Liver (tissue), 9 donors: ENCODE results near the gene TAF1C. TPM values are rescaled to one million over a fixed set of nuclear protein-coding genes. Genes with fewer than 3 reads are reported as not detected.

Experiments used
- DNase-seq: peaks from one replicate; pipeline ENCODE4 v3.0.0-alpha.2; 2017; ENCODE audit warnings: low spot score
- H3K27ac ChIP-seq, 2 donors: one replicate each; pipeline ENCODE4 v1.7.0; 2013; ENCODE audit warnings: inconsistent platforms in 2 of 2, low read length in 2 of 2, control low read depth in 1 of 2, low read depth in 1 of 2, mild to moderate bottlenecking in 1 of 2
- H3K27me3 ChIP-seq, 4 donors: one replicate each; pipeline versions ENCODE4 v1.6.1 to v1.7.0; 2013; ENCODE audit warnings: low read length in 3 of 4, inconsistent platforms in 1 of 4, mild to moderate bottlenecking in 1 of 4, moderate library complexity in 1 of 4; ENCODE audit not compliant: control insufficient read depth in 4 of 4, insufficient read depth in 4 of 4
- H3K36me3 ChIP-seq, 4 donors: one replicate each; pipeline versions ENCODE4 v1.6.1 to v1.7.0; 2013; ENCODE audit warnings: low read length in 3 of 4, mild to moderate bottlenecking in 3 of 4, low read depth in 1 of 4, moderate library complexity in 1 of 4; ENCODE audit not compliant: control insufficient read depth in 4 of 4, insufficient read depth in 3 of 4
- H3K4me1 ChIP-seq, 4 donors: one replicate each; pipeline versions ENCODE4 v1.6.1 to v1.7.0; 2013; ENCODE audit warnings: low read length in 3 of 4, mild to moderate bottlenecking in 3 of 4, moderate library complexity in 1 of 4; ENCODE audit not compliant: control insufficient read depth in 4 of 4, insufficient read depth in 4 of 4
- H3K4me3 ChIP-seq, 3 donors: one replicate each; pipeline versions ENCODE4 v1.6.1 to v1.7.0; 2013; ENCODE audit warnings: low read length in 3 of 3, control low read depth in 1 of 3, low read depth in 1 of 3, mild to moderate bottlenecking in 1 of 3
- H3K9ac ChIP-seq, 2 donors: one replicate each; pipeline ENCODE4 v1.7.0; 2013; ENCODE audit warnings: low read length in 2 of 2, mild to moderate bottlenecking in 2 of 2, moderate library complexity in 2 of 2, control low read depth in 1 of 2, low read depth in 1 of 2
- H3K9me3 ChIP-seq, 4 donors: one replicate each; pipeline versions ENCODE4 v1.6.1 to v1.7.0; 2013; ENCODE audit warnings: low read length in 3 of 4; ENCODE audit not compliant: control insufficient read depth in 4 of 4
- ATF3 ChIP-seq: IDR thresholded peaks from 2 replicates; pipeline ENCODE4 v1.6.1; 2016; ENCODE audit warnings: antibody characterized with exemption
- FOXA1 ChIP-seq: IDR thresholded peaks from 2 replicates; pipeline ENCODE4 v1.6.1; 2016; ENCODE audit warnings: antibody characterized with exemption
- FOXA2 ChIP-seq: IDR thresholded peaks from 2 replicates; pipeline ENCODE4 v1.6.1; 2016; ENCODE audit warnings: antibody characterized with exemption
- GABPA ChIP-seq, 2 donors: IDR thresholded peaks in 1 of 2; conservative IDR thresholded peaks in 1 of 2; 2 replicates each; pipeline ENCODE4 v1.6.1; 2016; ENCODE audit warnings: antibody characterized with exemption in 2 of 2, mild to moderate bottlenecking in 1 of 2, moderate library complexity in 1 of 2
- HNF4G ChIP-seq: IDR thresholded peaks from 2 replicates; pipeline ENCODE4 v1.6.1; 2016; ENCODE audit warnings: antibody characterized with exemption
- JUND ChIP-seq, 2 donors: IDR thresholded peaks; 2 replicates each; pipeline ENCODE4 v1.6.1; 2016; ENCODE audit warnings: antibody characterized with exemption in 2 of 2
- NR2F2 ChIP-seq: IDR thresholded peaks from 2 replicates; pipeline ENCODE4 v1.6.1; 2016; ENCODE audit warnings: antibody characterized with exemption
- RAD21 ChIP-seq, 2 donors: IDR thresholded peaks; 2 replicates each; pipeline ENCODE4 v1.6.1; 2016; ENCODE audit warnings: antibody characterized with exemption in 2 of 2, mild to moderate bottlenecking in 2 of 2
- RXRA ChIP-seq, 2 donors: IDR thresholded peaks; 2 replicates each; pipeline ENCODE4 v1.6.1; 2017 to 2018; ENCODE audit warnings: antibody characterized with exemption in 2 of 2, mild to moderate bottlenecking in 1 of 2
- SP1 ChIP-seq: IDR thresholded peaks from 2 replicates; pipeline ENCODE4 v1.6.1; 2018; ENCODE audit warnings: antibody characterized with exemption, mild to moderate bottlenecking
- TAF1 ChIP-seq: conservative IDR thresholded peaks from 2 replicates; pipeline ENCODE4 v1.6.1; 2016; ENCODE audit warnings: antibody characterized with exemption, mild to moderate bottlenecking
- WGBS: extraction: QIAGEN DNeasy Blood & Tissue Kit; methylation state at CpG from one replicate; pipeline ENCODE4 v1.1.7; 2013; 5-methylcytosine and 5-hydroxymethylcytosine counted together
- polyA plus RNA-seq, 2 donors: library from polyadenylated mRNA; stranded (reverse) in 1 of 2; unstranded in 1 of 2; fragments of 200-250 nt in 1 of 2; fragments of >200 nt in 1 of 2; fragmentation: Nextera tagmentation in 1 of 2; extraction: Ambion mirVana in 1 of 2; gene quantifications; one replicate each; pipeline versions ENCODE4 v1.2.1 to v1.2.3, GENCODE V29; 2013 to 2015
- total RNA-seq, 2 donors: library from RNA; depleted of rRNA; stranded (reverse); fragments of >200 nt; gene quantifications; one replicate each; pipeline ENCODE4 v1.2.3, GENCODE V29; 2014
- TF ChIP-seq, protein P1 (sequence below): IDR thresholded peaks from 2 replicates; pipeline ENCODE4 v1.6.1; 2016; ENCODE audit warnings: antibody characterized with exemption
- TF ChIP-seq, protein P2 (sequence below): fragments of 150-350 bp; IDR thresholded peaks from 2 replicates; pipeline ENCODE4 v1.5.1; 2017; ENCODE audit warnings: improper control_type of control experiment, low read depth, low read length; ENCODE audit not compliant: missing input control
- TF ChIP-seq, protein P3 (sequence below): IDR thresholded peaks from 2 replicates; pipeline ENCODE4 v1.6.1; 2016; ENCODE audit warnings: antibody characterized with exemption, mild to moderate bottlenecking
- donor health status: healthy.
- donor health status: healthy.
- donor health status: healthy.
- donor health status: healthy.
- donor health status: healthy.

TAF1C gene
- total and polyA plus RNA-seq, 4 donors, result 10.2 to 34.5 (median 11.3) TPM

GRCh38 chr16:84190731-84191388 is 4.0 kb upstream of the TAF1C start, which contains the start of gene ADAD2:
ADAD2 (plus strand) TSS chr16:84191157; CDS start chr16:84191231, 74 bp downstream.
- no peak within 1 kb of the TSS for H3K4me3 ChIP-seq
- no peak within 1 kb of the TSS for H3K27ac ChIP-seq
- DNase-seq, result no peak
- H3K9me3 ChIP-seq, result no peaks in the 10 kb centered on the region
- H3K27me3 ChIP-seq, result no peaks in the 10 kb centered on the region
- peaks cover 0 to 5% (median 4%) of the 10 kb centered on the region in 4 donors for H3K4me1 ChIP-seq
- TF ChIP-seq, protein P1, sequence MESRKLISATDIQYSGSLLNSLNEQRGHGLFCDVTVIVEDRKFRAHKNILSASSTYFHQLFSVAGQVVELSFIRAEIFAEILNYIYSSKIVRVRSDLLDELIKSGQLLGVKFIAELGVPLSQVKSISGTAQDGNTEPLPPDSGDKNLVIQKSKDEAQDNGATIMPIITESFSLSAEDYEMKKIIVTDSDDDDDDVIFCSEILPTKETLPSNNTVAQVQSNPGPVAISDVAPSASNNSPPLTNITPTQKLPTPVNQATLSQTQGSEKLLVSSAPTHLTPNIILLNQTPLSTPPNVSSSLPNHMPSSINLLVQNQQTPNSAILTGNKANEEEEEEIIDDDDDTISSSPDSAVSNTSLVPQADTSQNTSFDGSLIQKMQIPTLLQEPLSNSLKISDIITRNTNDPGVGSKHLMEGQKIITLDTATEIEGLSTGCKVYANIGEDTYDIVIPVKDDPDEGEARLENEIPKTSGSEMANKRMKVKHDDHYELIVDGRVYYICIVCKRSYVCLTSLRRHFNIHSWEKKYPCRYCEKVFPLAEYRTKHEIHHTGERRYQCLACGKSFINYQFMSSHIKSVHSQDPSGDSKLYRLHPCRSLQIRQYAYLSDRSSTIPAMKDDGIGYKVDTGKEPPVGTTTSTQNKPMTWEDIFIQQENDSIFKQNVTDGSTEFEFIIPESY, result no peak
- TF ChIP-seq RAD21 (IDR thresholded peaks at IDR 0.05) (no peak), NR2F2 (no peak), FOXA2 (no peak), ATF3 (no peak), GABPA (IDR thresholded peaks at IDR 0.05 in 1 of 2, conservative IDR thresholded peaks at IDR 0.05 in 1 of 2) (no peak), TAF1 (no peak), RXRA (IDR thresholded peaks at IDR 0.05) (no peak)
- TF ChIP-seq, protein P2, sequence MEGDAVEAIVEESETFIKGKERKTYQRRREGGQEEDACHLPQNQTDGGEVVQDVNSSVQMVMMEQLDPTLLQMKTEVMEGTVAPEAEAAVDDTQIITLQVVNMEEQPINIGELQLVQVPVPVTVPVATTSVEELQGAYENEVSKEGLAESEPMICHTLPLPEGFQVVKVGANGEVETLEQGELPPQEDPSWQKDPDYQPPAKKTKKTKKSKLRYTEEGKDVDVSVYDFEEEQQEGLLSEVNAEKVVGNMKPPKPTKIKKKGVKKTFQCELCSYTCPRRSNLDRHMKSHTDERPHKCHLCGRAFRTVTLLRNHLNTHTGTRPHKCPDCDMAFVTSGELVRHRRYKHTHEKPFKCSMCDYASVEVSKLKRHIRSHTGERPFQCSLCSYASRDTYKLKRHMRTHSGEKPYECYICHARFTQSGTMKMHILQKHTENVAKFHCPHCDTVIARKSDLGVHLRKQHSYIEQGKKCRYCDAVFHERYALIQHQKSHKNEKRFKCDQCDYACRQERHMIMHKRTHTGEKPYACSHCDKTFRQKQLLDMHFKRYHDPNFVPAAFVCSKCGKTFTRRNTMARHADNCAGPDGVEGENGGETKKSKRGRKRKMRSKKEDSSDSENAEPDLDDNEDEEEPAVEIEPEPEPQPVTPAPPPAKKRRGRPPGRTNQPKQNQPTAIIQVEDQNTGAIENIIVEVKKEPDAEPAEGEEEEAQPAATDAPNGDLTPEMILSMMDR, result no peak
- TF ChIP-seq, protein P3, sequence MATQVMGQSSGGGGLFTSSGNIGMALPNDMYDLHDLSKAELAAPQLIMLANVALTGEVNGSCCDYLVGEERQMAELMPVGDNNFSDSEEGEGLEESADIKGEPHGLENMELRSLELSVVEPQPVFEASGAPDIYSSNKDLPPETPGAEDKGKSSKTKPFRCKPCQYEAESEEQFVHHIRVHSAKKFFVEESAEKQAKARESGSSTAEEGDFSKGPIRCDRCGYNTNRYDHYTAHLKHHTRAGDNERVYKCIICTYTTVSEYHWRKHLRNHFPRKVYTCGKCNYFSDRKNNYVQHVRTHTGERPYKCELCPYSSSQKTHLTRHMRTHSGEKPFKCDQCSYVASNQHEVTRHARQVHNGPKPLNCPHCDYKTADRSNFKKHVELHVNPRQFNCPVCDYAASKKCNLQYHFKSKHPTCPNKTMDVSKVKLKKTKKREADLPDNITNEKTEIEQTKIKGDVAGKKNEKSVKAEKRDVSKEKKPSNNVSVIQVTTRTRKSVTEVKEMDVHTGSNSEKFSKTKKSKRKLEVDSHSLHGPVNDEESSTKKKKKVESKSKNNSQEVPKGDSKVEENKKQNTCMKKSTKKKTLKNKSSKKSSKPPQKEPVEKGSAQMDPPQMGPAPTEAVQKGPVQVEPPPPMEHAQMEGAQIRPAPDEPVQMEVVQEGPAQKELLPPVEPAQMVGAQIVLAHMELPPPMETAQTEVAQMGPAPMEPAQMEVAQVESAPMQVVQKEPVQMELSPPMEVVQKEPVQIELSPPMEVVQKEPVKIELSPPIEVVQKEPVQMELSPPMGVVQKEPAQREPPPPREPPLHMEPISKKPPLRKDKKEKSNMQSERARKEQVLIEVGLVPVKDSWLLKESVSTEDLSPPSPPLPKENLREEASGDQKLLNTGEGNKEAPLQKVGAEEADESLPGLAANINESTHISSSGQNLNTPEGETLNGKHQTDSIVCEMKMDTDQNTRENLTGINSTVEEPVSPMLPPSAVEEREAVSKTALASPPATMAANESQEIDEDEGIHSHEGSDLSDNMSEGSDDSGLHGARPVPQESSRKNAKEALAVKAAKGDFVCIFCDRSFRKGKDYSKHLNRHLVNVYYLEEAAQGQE, result no peak
- 91% methylated on average over 47 of the region's 47 CpGs for WGBS
- no peak within 1 kb of the TSS for H3K9ac ChIP-seq
- no peaks in the 10 kb centered on the region for H3K36me3 ChIP-seq

DNA sequence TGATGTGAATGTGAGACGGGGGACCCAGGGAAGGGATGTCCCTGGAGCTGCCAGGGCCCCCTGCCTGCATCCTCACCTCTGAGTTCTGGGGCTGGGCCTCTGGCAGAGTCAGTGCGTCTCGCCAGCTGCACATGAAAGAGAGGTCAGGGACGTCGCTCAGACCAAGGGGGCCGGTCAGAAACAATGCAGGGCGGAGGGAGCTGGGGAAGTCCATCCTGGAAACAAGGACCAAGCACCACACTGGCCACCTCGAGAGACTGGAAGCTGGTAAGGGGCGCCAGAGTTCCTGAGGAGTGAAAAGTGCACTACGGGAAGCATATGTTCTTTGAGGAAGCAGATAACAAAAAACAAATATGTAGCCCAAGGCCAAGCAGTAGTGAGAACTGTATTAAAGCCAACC is 2.1 kb downstream of the TAF1C start:
- Histone ChIP-seq H3K4me1 (peaks cover 0 to 17% (median 6%) of the 10 kb centered on the region in 4 donors), H3K4me3 (no peak overlapping the region), H3K9me3 (no peaks in the 10 kb centered on the region), H3K27me3 (no peaks in the 10 kb centered on the region), H3K36me3 (peaks cover 9 to 36% (median 18%) of the 10 kb centered on the region in 4 donors), H3K27ac (no peak overlapping the region), H3K9ac (no peak overlapping the region)
- 84% methylated on average over 10 of the region's 10 CpGs for WGBS
- no peak for TF ChIP-seq RXRA (IDR thresholded peaks at IDR 0.05)
- TF ChIP-seq FOXA1, result no peak
- no peak for TF ChIP-seq JUND (IDR thresholded peaks at IDR 0.05)
- TF ChIP-seq HNF4G, result no peak
- TF ChIP-seq SP1, result peak; percentile 17
- TF ChIP-seq NR2F2, result peak; percentile 89
- DNase-seq, result no peak
